ENCODE results near the gene CHST15.

DNA sequence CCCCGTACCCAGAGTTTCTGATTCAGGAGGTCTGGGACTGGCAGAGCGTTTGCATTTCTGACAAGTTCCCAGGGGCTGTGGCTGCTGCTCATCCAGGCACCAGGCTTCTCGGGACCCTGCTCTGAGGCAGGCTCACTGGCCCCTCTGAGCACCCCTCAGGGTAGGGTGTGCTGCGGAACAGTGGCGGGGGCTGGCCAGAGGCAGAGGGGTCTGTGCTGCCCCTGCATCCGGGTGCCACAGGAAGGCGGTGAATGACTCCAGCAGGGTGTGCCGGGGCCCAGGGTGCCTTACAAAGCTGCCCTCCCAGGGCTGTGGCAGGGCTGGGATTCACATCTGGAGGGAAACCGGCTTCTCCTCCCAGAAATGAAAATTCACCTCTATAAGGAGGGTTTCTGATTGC, 77.4 kb downstream of the CHST15 start:
- TF ChIP-seq, protein P1, sequence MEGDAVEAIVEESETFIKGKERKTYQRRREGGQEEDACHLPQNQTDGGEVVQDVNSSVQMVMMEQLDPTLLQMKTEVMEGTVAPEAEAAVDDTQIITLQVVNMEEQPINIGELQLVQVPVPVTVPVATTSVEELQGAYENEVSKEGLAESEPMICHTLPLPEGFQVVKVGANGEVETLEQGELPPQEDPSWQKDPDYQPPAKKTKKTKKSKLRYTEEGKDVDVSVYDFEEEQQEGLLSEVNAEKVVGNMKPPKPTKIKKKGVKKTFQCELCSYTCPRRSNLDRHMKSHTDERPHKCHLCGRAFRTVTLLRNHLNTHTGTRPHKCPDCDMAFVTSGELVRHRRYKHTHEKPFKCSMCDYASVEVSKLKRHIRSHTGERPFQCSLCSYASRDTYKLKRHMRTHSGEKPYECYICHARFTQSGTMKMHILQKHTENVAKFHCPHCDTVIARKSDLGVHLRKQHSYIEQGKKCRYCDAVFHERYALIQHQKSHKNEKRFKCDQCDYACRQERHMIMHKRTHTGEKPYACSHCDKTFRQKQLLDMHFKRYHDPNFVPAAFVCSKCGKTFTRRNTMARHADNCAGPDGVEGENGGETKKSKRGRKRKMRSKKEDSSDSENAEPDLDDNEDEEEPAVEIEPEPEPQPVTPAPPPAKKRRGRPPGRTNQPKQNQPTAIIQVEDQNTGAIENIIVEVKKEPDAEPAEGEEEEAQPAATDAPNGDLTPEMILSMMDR (conservative IDR thresholded peaks at IDR 0.05), result no peak
- TF ChIP-seq ZFX (IDR thresholded peaks at IDR 0.05), result no peak
